ENCODE data around the gene SLC9A9. TPM values are rescaled to one million over a fixed set of nuclear protein-coding genes. Genes with fewer than 3 reads are reported as not detected.

SLC9A9 gene
- 1 to 10 TPM; 1.3 to 6.3 (median 3.0) TPM for total RNA-seq
- long read RNA-seq, partial matches to known transcripts: 0 of 1 reads
- long read RNA-seq, other reads (novel, unspliced or antisense): 0 of 1 reads

- Histone ChIP-seq H3K9me3 (no peaks in the 10 kb centered on the region), H3K27me3 (no peaks in the 10 kb centered on the region), H3K36me3 (no peaks in the 10 kb centered on the region), H3K27ac (peak within 1 kb of the TSS in 1 of 3 donors; percentile 56), H3K4me3 (peak within 1 kb of the TSS; percentile 31 to 53 (median 41)), H3K4me1 (no peaks in the 10 kb centered on the region)
- 5% methylated on average over 15 of the region's 15 CpGs for WGBS (ENCODE audit: insufficient coverage, low coverage, low lambda C conversion rate, missing lambda C conversion rate)
- TF ChIP-seq POLR2A (IDR thresholded peaks at IDR 0.05) (no peak), CTCF (IDR thresholded peaks at IDR 0.05) (no peak)
- DNase-seq (no peak), ATAC-seq (peak; percentile 63 to 78 (median 72))
- intact Hi-C loops (cut with DNase I): no loop called here
Observed at GRCh38 chr3:143847787-143848631, at the start of gene SLC9A9. Gene SLC9A9 (minus strand): TSS chr3:143848468. CDS start chr3:143848322, 146 bp downstream.

- intact Hi-C loops (cut with DNase I): no loop called here
- no peaks in the 10 kb centered on the region for H3K27me3 ChIP-seq
- ATAC-seq (peak in 1 of 4 donors; percentile 14), DNase-seq (no peak)
- H3K36me3 ChIP-seq: no peaks in the 10 kb centered on the region
- no peak for TF ChIP-seq CTCF (IDR thresholded peaks at IDR 0.05)
- TF ChIP-seq POLR2A (IDR thresholded peaks at IDR 0.05): no peak
- H3K4me1 ChIP-seq: no peaks in the 10 kb centered on the region
- 50% methylated on average over 7 of the region's 7 CpGs for WGBS (ENCODE audit: insufficient coverage, low coverage, low lambda C conversion rate, missing lambda C conversion rate)
- no peak overlapping the region for H3K27ac ChIP-seq
- no peak overlapping the region for H3K4me3 ChIP-seq
- no peaks in the 10 kb centered on the region for H3K9me3 ChIP-seq
Observed at GRCh38 chr3:143897576-143898295, 49.5 kb upstream of the SLC9A9 start.

- TF ChIP-seq CTCF (IDR thresholded peaks at IDR 0.05): no peak
- TF ChIP-seq POLR2A (IDR thresholded peaks at IDR 0.05): no peak
- no peaks in the 10 kb centered on the region for H3K4me1 ChIP-seq
- intact Hi-C loops (cut with DNase I): no loop called here
- no peaks in the 10 kb centered on the region for H3K9me3 ChIP-seq
- no peaks in the 10 kb centered on the region for H3K36me3 ChIP-seq
- DNase-seq (no peak), ATAC-seq (no peak)
- no peak overlapping the region for H3K4me3 ChIP-seq
- 90% methylated on average over 4 of the region's 4 CpGs for WGBS (ENCODE audit: insufficient coverage, low coverage, low lambda C conversion rate, missing lambda C conversion rate)
- H3K27ac ChIP-seq: no peak overlapping the region
- no peaks in the 10 kb centered on the region for H3K27me3 ChIP-seq
Observed at GRCh38 chr3:143896486-143896885, 48.2 kb upstream of the SLC9A9 start.

- Histone ChIP-seq H3K4me3 (no peak overlapping the region), H3K9me3 (no peaks in the 10 kb centered on the region), H3K27me3 (no peaks in the 10 kb centered on the region), H3K36me3 (no peaks in the 10 kb centered on the region), H3K4me1 (no peaks in the 10 kb centered on the region), H3K27ac (no peak overlapping the region)
- intact Hi-C loops (cut with DNase I): no loop called here
- ATAC-seq: peak in 2 of 4 donors; percentile 31 to 46
- no peak for DNase-seq
- TF ChIP-seq POLR2A (IDR thresholded peaks at IDR 0.05) (no peak), CTCF (IDR thresholded peaks at IDR 0.05) (peak; percentile 13 to 28 (median 24))
- 43% methylated on average over 1 of the region's 1 CpG for WGBS (ENCODE audit: insufficient coverage, low coverage, low lambda C conversion rate, missing lambda C conversion rate)
Observed at GRCh38 chr3:143895805-143896204, 47.5 kb upstream of the SLC9A9 start.

Data from right lobe of liver (tissue), 6 donors.